AG04449 (cell line): ENCODE measurements around the gene ATP10A.

Source experiments
- CTCF ChIA-PET: fragments of 350-600 bp; formaldehyde crosslinking; extraction: SDS; loops from one replicate; lab custom pipeline; 2021; ENCODE audit warnings: antibody characterized with exemption; lab: Yijun Ruan, JAX
- POLR2A ChIA-PET: fragments of 400-600, 350-600 bp; formaldehyde crosslinking; extraction: SDS; loops from one replicate; lab custom pipeline; 2020; ENCODE audit warnings: antibody characterized with exemption, inconsistent platforms; lab: Yijun Ruan, JAX
- DNase-seq: peaks from one replicate; pipeline ENCODE4 v3.0.0-alpha.2; 2010; ENCODE audit warnings: low read depth, low spot score
- H3K4me3 ChIP-seq: 2 replicates; pipeline ENCODE4 v1.5.1; 2011; ENCODE audit warnings: low read depth, mild to moderate bottlenecking, control low read depth, low read length
- CTCF ChIP-seq: IDR thresholded peaks from one replicate; pipeline ENCODE4 v1.5.1; 2011; ENCODE audit warnings: mild to moderate bottlenecking, moderate library complexity, low read length, control low read depth, inconsistent platforms; ENCODE audit not compliant: insufficient read depth; ENCODE audit errors: missing control alignments

Gene ATP10A

GRCh38 chr15:25743548-25744275 is 119.4 kb downstream of the ATP10A start:
- no peak overlapping the region for H3K4me3 ChIP-seq
- ChIA-PET POLR2A (no interaction called here), CTCF (interaction anchor here (1.0 to 4.2 kb wide), 4 partner anchors 8 to 190 kb away, joined by 3 to 11 read pairs (median 4); no protein-coding TSS in a partner anchor)
- TF ChIP-seq CTCF, result no peak
- no peak for DNase-seq

GRCh38 chr15:25742776-25743547 is 120.2 kb downstream of the ATP10A start:
- POLR2A ChIA-PET, result no interaction called here
- no peak for TF ChIP-seq CTCF
- DNase-seq, result no peak
- CTCF ChIA-PET, result interaction anchor here (1.1 to 4.2 kb wide), 3 partner anchors 9 to 191 kb away, joined by 3 to 11 read pairs (median 3); no protein-coding TSS in a partner anchor
- no peak overlapping the region for H3K4me3 ChIP-seq

DNA sequence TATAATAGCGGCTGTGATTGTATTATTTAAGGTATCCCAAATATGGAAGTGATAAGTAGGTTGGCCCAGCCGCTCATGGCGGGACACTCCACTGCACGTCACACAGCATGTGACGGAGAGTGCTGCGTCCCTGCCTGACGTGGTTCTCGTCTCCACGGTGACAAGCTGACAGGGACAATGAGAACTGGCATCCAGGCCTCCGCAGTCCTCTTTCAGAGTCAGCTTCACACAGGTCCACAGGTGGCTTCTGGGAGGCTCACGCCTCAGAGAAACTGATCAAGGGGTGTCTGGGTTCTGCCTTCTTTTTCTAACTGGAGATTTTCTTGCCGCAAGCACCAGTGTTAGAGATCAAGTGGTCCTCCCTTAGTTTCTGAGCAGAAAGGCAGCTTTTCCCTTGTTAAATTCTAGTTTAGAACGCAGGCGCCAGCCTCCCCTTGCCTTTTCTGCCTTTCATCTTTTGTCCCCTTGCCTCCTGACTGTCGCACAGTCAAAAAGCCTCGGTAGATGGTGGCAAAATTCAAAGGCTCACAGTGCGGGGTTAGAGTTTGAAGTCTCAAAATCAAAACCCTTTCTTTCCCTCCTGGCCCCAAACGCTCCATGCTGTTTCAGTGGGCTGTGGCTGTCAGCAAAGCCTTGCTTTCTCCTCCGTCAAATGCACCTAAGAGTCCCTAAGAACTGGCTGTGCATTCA is 120.9 kb downstream of the ATP10A start:
- no peak for TF ChIP-seq CTCF
- DNase-seq, result no peak
- H3K4me3 ChIP-seq, result no peak overlapping the region
- ChIA-PET POLR2A (no interaction called here), CTCF (interaction anchor here (1.5 to 4.2 kb wide), 2 partner anchors 10 to 192 kb away, joined by 3 to 11 read pairs; no protein-coding TSS in a partner anchor)

GRCh38 chr15:25741256-25741580 is 121.9 kb downstream of the ATP10A start:
- POLR2A ChIA-PET, result no interaction called here
- no peak for TF ChIP-seq CTCF
- no peak overlapping the region for H3K4me3 ChIP-seq
- CTCF ChIA-PET, result interaction anchor here (1.3 to 4.2 kb wide), 2 partner anchors 101 to 193 kb away, joined by 3 to 11 read pairs; no protein-coding TSS in a partner anchor
- no peak for DNase-seq

GRCh38 chr15:25740383-25741255 is 122.5 kb downstream of the ATP10A start:
- no peak for DNase-seq
- ChIA-PET POLR2A (no interaction called here), CTCF (interaction anchor here (1.3 to 4.2 kb wide), 2 partner anchors 101 to 193 kb away, joined by 3 to 11 read pairs; no protein-coding TSS in a partner anchor)

More at GRCh38 chr15:25740383-25741255, 122.5 kb downstream of the ATP10A start:
- H3K4me3 ChIP-seq, result no peak overlapping the region
- TF ChIP-seq CTCF, result no peak
